Activated CD8-positive, alpha-beta memory T cell treated with anti-CD3 and anti-CD28 coated beads, Interleukin-2, amount 50 U/mL, for 48 hours (primary cell): ENCODE data around the gene LOXL3.

ENCODE experiments used
- DNase-seq: peaks from one replicate; pipeline ENCODE4 v3.0.0-alpha.2; 2020

LOXL3 gene

GRCh38 chr2:74504591-74504990 lies 49.2 kb downstream of the LOXL3 start:
- no peak for DNase-seq

- DNase-seq: no peak
Measured at GRCh38 chr2:74503506-74504475, 50.0 kb downstream of the LOXL3 start.

GRCh38 chr2:74502720-74503505 lies 50.8 kb downstream of the LOXL3 start:
- peak; percentile 84 for DNase-seq

GRCh38 chr2:74502147-74502719 lies 51.5 kb downstream of the LOXL3 start:
- no peak for DNase-seq

- no peak for DNase-seq
Measured at GRCh38 chr2:74501335-74502071, 52.2 kb downstream of the LOXL3 start.

GRCh38 chr2:74500578-74500946 lies 53.2 kb downstream of the LOXL3 start:
- no peak for DNase-seq

GRCh38 chr2:74499940-74500577 lies 53.7 kb downstream of the LOXL3 start:
- no peak for DNase-seq

GRCh38 chr2:74499267-74499939 lies 54.3 kb downstream of the LOXL3 start, which contains the start of gene LBX2:
TSS of gene LBX2 (minus strand) at chr2:74499603. CDS start at chr2:74499537, 66 bp downstream.
- DNase-seq: no peak

- peak; percentile 76 for DNase-seq
Measured at GRCh38 chr2:74498500-74499266, 55.1 kb downstream of the LOXL3 start.

GRCh38 chr2:74497777-74498499 lies 55.8 kb downstream of the LOXL3 start:
- peak; percentile 78 for DNase-seq

GRCh38 chr2:74496997-74497776 lies 56.6 kb downstream of the LOXL3 start:
- no peak for DNase-seq

GRCh38 chr2:74495440-74495839 lies 58.3 kb downstream of the LOXL3 start:
- no peak for DNase-seq

- DNase-seq: no peak
Measured at GRCh38 chr2:74493546-74493945, 60.2 kb downstream of the LOXL3 start.

- DNase-seq: no peak
Measured at GRCh38 chr2:74491648-74492544, 61.8 kb downstream of the LOXL3 start.

GRCh38 chr2:74489906-74490305 lies 63.8 kb downstream of the LOXL3 start:
- no peak for DNase-seq

GRCh38 chr2:74488643-74489481 lies 64.9 kb downstream of the LOXL3 start:
- DNase-seq: no peak

- no peak for DNase-seq
Measured at GRCh38 chr2:74486141-74486540, 67.6 kb downstream of the LOXL3 start.
